Natural killer cell (primary cell): ENCODE results near the gene ZNF541. TPM values are rescaled to one million over a fixed set of nuclear protein-coding genes. Genes with fewer than 3 reads are reported as not detected.

Experiments
- ATAC-seq, 3 donors: fragments of 150-1000 bp in 2 of 3; fragments of 200-7000 bp in 1 of 3; cut with Tn5 transposase; 1 replicate in 1 of 3; 2 replicates in 2 of 3; pipeline ENCODE4 v1.10.0; 2021; ENCODE audit warnings: mild to moderate bottlenecking in 2 of 3, moderate library complexity in 2 of 3
- DNase-seq, 2 donors: peaks; one replicate each; pipeline versions ENCODE4 v3.0.0 to v3.0.0-alpha.2; 2013 to 2021; ENCODE audit warnings: mixed read lengths in 1 of 2
- H3K27ac ChIP-seq: one replicate; pipeline ENCODE4 v1.5.1; 2013; ENCODE audit warnings: mild to moderate bottlenecking, low read length
- H3K27me3 ChIP-seq: one replicate; pipeline ENCODE4 v1.6.1; 2013; ENCODE audit warnings: low read length; ENCODE audit not compliant: control insufficient read depth, insufficient read depth
- H3K36me3 ChIP-seq: one replicate; pipeline ENCODE4 v1.6.1; 2013; ENCODE audit warnings: low read length; ENCODE audit not compliant: control insufficient read depth, insufficient read depth
- H3K4me1 ChIP-seq: one replicate; pipeline ENCODE4 v1.6.1; 2013; ENCODE audit warnings: low read length; ENCODE audit not compliant: control insufficient read depth, insufficient read depth
- H3K4me3 ChIP-seq: one replicate; pipeline ENCODE4 v1.5.1; 2013; ENCODE audit warnings: low read length
- H3K9me3 ChIP-seq: one replicate; pipeline ENCODE4 v1.6.1; 2013; ENCODE audit warnings: low read length; ENCODE audit not compliant: control insufficient read depth, insufficient read depth
- H3K27ac Mint-ChIP-seq, 2 donors: one replicate each; pipeline ENCODE4 v1.8.0; 2022; ENCODE audit warnings: mild to moderate bottlenecking in 2 of 2, mixed read lengths in 2 of 2, moderate library complexity in 1 of 2
- H3K27me3 Mint-ChIP-seq, 2 donors: one replicate each; pipeline ENCODE4 v1.8.0; 2022; ENCODE audit warnings: low read depth in 2 of 2, mixed read lengths in 2 of 2
- H3K36me3 Mint-ChIP-seq: one replicate; pipeline ENCODE4 v1.8.0; 2022; ENCODE audit warnings: mixed read lengths
- H3K4me1 Mint-ChIP-seq, 2 donors: one replicate each; pipeline ENCODE4 v1.8.0; 2022; ENCODE audit warnings: mixed read lengths in 2 of 2
- H3K4me3 Mint-ChIP-seq: one replicate; pipeline ENCODE4 v1.8.0; 2022; ENCODE audit warnings: mild to moderate bottlenecking, moderate library complexity, mixed read lengths
- H3K9me3 Mint-ChIP-seq, 2 donors: one replicate each; pipeline ENCODE4 v1.8.0; 2022; ENCODE audit warnings: mixed read lengths in 2 of 2
- WGBS: methylation state at CpG from one replicate; pipeline ENCODE4 v1.1.7; 2013; ENCODE audit warnings: missing lambda C conversion rate; ENCODE audit not compliant: insufficient coverage; 5-methylcytosine and 5-hydroxymethylcytosine counted together
- intact Hi-C: fragments of 100-400 bp; cut with micrococcal nuclease; formaldehyde crosslinking; loops from one replicate; pipeline ENCODE4 v1.14.2; 2022
- total RNA-seq, 4 donors: library from RNA; stranded (reverse); fragments of 120-200 nt in 1 of 4; gene quantifications; one replicate each; pipeline versions ENCODE4 v1.2.3 to v1.2.4, GENCODE V29; 2013 to 2022
- TF ChIP-seq, protein P1 (sequence below): fragments of 200-600 bp; IDR thresholded peaks from one replicate; pipeline ENCODE4 v1.8.0; 2022; ENCODE audit warnings: antibody characterized with exemption

The ZNF541 gene
- total RNA-seq, 3 donors from 2014 or later (not counting 1 experiment from before 2014, with no cell fraction given): 1.5 to 2.0 (median 1.5) TPM

GRCh38 chr19:47613165-47614020 is 40.4 kb upstream of the ZNF541 start:
- H3K4me3 ChIP-seq: no peak overlapping the region
- H3K36me3 ChIP-seq: peaks cover 2% of the 10 kb centered on the region
- TF ChIP-seq, protein P1, sequence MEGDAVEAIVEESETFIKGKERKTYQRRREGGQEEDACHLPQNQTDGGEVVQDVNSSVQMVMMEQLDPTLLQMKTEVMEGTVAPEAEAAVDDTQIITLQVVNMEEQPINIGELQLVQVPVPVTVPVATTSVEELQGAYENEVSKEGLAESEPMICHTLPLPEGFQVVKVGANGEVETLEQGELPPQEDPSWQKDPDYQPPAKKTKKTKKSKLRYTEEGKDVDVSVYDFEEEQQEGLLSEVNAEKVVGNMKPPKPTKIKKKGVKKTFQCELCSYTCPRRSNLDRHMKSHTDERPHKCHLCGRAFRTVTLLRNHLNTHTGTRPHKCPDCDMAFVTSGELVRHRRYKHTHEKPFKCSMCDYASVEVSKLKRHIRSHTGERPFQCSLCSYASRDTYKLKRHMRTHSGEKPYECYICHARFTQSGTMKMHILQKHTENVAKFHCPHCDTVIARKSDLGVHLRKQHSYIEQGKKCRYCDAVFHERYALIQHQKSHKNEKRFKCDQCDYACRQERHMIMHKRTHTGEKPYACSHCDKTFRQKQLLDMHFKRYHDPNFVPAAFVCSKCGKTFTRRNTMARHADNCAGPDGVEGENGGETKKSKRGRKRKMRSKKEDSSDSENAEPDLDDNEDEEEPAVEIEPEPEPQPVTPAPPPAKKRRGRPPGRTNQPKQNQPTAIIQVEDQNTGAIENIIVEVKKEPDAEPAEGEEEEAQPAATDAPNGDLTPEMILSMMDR: no peak
- no peak overlapping the region for H3K27ac ChIP-seq
- Mint-ChIP-seq H3K9me3 (no peaks in the 10 kb centered on the region), H3K4me3 (peak overlapping the region; percentile 9), H3K27me3 (no peaks in the 10 kb centered on the region), H3K36me3 (no peaks in the 10 kb centered on the region), H3K27ac (peak overlapping the region in 1 of 2 donors; percentile 65), H3K4me1 (peaks cover 33 to 49% of the 10 kb centered on the region in 2 donors)
- no peak for DNase-seq
- no peaks in the 10 kb centered on the region for H3K9me3 ChIP-seq
- 81% methylated on average over 14 of the region's 14 CpGs for WGBS
- peaks cover 32% of the 10 kb centered on the region for H3K4me1 ChIP-seq
- no peaks in the 10 kb centered on the region for H3K27me3 ChIP-seq
- no peak for ATAC-seq
- intact Hi-C loops: no loop called here

GRCh38 chr19:47610902-47611301 is 38.0 kb upstream of the ZNF541 start:
- no peak overlapping the region for H3K4me3 ChIP-seq
- no peaks in the 10 kb centered on the region for H3K27me3 ChIP-seq
- no peaks in the 10 kb centered on the region for H3K27me3 Mint-ChIP-seq
- H3K36me3 ChIP-seq: peaks cover 2% of the 10 kb centered on the region
- no peak for ATAC-seq
- H3K4me1 ChIP-seq: peaks cover 30% of the 10 kb centered on the region
- TF ChIP-seq, protein P1: no peak
- 86% methylated on average over 7 of the region's 7 CpGs for WGBS
- DNase-seq: no peak
- H3K27ac Mint-ChIP-seq: peak overlapping the region; percentile 76 to 88
- H3K9me3 Mint-ChIP-seq: no peaks in the 10 kb centered on the region
- no peaks in the 10 kb centered on the region for H3K36me3 Mint-ChIP-seq
- peak overlapping the region; percentile 78 for H3K4me3 Mint-ChIP-seq
- H3K4me1 Mint-ChIP-seq: peaks cover 31 to 45% of the 10 kb centered on the region in 2 donors
- no peaks in the 10 kb centered on the region for H3K9me3 ChIP-seq
- intact Hi-C loops: no loop called here
- H3K27ac ChIP-seq: peak overlapping the region; percentile 74

DNA sequence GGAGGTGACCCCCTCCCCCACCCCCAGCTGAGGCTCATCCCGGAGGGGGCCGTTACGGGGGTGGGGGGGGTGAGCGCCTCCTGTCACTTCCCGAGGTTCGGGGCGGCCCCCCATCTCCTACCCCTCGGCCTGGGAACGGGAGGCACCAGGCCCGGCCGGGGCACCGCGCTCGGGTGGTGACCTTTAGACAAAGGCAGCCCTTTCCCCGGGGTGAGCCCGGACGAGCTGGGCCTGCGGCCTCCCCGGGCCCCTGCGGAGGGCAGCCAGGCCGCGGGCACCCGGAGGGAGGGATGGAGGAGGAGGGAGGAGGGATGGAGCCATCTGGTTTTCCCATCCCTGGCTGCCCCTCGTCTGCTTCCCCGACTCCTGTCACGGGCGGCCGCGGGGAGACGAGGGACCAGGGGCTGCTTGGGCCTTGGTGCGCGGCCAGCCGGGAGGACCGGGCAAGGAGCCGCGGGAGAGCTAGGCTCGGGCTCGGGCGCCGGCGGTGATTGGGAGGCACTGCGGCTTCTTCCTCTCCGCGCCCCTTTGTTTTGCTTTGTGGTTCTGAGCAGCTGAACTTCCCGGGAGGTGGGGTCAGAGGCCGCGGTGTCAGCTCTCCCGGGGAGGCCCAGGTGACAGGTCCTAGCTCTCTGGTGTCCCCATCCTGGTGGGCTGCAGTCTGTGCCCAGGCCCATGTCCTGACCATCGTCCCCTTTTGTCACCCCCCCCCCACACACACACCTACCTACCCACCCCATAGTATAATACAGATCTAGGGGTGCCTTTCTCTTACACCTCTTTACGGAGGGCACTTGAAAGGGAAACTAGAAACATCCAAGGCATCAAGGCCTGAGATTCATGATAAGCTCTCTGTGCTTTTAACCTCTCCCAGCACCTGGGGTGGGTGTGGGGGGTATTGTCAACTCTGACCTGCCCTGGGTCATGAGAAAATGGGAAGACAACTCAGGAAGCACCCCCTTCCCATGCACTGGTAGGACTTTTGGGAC is 37.3 kb upstream of the ZNF541 start:
- Mint-ChIP-seq H3K4me3 (peak overlapping the region; percentile 78), H3K27ac (peak overlapping the region; percentile 76 to 88), H3K9me3 (no peaks in the 10 kb centered on the region), H3K4me1 (peaks cover 24 to 39% of the 10 kb centered on the region in 2 donors), H3K36me3 (no peaks in the 10 kb centered on the region), H3K27me3 (no peaks in the 10 kb centered on the region)
- Histone ChIP-seq H3K4me3 (peak overlapping the region; percentile 90), H3K27me3 (no peaks in the 10 kb centered on the region), H3K27ac (peak overlapping the region; percentile 74), H3K4me1 (peaks cover 28% of the 10 kb centered on the region), H3K36me3 (peaks cover 2% of the 10 kb centered on the region), H3K9me3 (no peaks in the 10 kb centered on the region)
- TF ChIP-seq, protein P1: no peak
- 1% methylated on average over 49 of the region's 50 CpGs for WGBS
- no peak for ATAC-seq
- intact Hi-C loops: loop anchor here (2.0 kb wide), 1 partner anchor 95 kb away; the partner anchor contains the start of gene NAPA
- DNase-seq: peak; percentile 41 to 75
